ENCODE measurements around the gene PIP4K2A. TPM values are rescaled to one million over a fixed set of nuclear protein-coding genes. Genes with fewer than 3 reads are reported as not detected.

Gene PIP4K2A
- total RNA-seq, 4 donors from 2014 or later = 3.1 to 19.1 (median 7.6) TPM

DNA sequence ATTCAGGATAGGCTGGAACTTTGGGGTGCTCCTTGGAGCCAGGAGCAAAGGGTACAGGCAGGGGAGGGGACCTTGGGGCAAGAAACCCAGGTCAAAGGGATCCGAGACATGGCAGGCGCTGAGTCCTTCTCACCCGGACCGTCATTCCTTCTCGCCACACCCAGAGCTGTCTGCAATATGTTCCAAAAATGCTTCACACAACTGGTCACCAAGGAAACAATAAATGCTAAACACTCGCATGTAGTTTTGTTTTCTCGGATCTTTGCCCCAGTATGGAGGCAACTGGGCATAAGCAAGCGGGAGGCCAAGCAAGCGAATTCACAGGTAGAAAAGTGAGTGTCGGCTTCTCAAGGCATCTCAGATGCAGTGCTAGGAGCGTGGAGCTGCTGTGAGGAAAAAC, 80.8 kb downstream of the PIP4K2A start:
- DNase-seq = no peak
- intact Hi-C loops (cut with DNase I) = no loop called here
- Histone ChIP-seq H3K36me3 (no peaks in the 10 kb centered on the region), H3K4me1 (peaks cover 0 to 53% (median 8%) of the 10 kb centered on the region in 3 donors), H3K27me3 (no peaks in the 10 kb centered on the region), H3K27ac (peak overlapping the region in 2 of 4 donors; percentile 40 to 60), H3K9me3 (no peaks in the 10 kb centered on the region), H3K4me3 (no peak overlapping the region)
- 67 to 71% methylated on average over 7 to 10 of the region's 11 CpGs for WGBS, 2 donors
- TF ChIP-seq, protein P1, sequence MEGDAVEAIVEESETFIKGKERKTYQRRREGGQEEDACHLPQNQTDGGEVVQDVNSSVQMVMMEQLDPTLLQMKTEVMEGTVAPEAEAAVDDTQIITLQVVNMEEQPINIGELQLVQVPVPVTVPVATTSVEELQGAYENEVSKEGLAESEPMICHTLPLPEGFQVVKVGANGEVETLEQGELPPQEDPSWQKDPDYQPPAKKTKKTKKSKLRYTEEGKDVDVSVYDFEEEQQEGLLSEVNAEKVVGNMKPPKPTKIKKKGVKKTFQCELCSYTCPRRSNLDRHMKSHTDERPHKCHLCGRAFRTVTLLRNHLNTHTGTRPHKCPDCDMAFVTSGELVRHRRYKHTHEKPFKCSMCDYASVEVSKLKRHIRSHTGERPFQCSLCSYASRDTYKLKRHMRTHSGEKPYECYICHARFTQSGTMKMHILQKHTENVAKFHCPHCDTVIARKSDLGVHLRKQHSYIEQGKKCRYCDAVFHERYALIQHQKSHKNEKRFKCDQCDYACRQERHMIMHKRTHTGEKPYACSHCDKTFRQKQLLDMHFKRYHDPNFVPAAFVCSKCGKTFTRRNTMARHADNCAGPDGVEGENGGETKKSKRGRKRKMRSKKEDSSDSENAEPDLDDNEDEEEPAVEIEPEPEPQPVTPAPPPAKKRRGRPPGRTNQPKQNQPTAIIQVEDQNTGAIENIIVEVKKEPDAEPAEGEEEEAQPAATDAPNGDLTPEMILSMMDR (IDR thresholded peaks at IDR 0.05) = no peak
- no peak for TF ChIP-seq POLR2A (IDR thresholded peaks at IDR 0.05)

- 51 to 55% methylated on average over 4 of the region's 4 CpGs for WGBS, 2 donors
- peaks cover 0 to 53% (median 8%) of the 10 kb centered on the region in 3 donors for H3K4me1 ChIP-seq
Measured at GRCh38 chr10:22633106-22633505, 81.3 kb downstream of the PIP4K2A start.

DNA sequence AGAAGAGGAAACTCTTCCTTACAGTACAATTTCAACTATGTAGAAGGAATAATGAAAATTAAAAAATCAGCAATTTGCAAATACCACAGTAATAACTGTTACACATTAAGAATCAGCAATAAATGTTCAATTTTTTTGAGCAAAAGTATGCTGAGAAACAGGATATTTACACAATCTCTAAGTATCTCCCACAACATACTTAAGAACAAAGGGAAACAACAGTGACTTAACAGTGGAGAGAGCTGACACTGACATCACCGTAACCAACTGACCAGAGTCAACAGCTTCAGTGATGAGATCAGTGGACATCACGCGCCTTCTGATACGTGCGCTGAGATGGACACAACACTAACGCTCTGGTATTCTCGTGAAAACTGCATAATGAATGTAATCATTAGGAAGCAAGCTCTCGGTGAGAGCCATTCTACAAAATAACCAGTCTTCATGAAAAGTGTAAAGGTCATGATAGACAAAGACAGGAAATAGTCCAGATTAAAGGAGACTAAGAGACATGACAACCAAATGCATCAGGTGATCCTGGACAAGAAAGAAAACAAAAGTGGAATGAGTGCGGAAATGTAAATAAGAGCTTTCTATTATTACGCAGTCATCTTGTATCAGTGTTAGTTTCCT, 82.6 kb downstream of the PIP4K2A start:
- 68 to 85% methylated on average over 10 of the region's 10 CpGs for WGBS, 2 donors
- no peak for DNase-seq

More at GRCh38 chr10:22633106-22633505, 81.3 kb downstream of the PIP4K2A start:
- TF ChIP-seq POLR2A (IDR thresholded peaks at IDR 0.05) = no peak
- TF ChIP-seq, protein P1 (IDR thresholded peaks at IDR 0.05) = no peak
- Histone ChIP-seq H3K27ac (peak overlapping the region in 3 of 4 donors; percentile 12 to 60 (median 40)), H3K4me3 (no peak overlapping the region), H3K36me3 (no peaks in the 10 kb centered on the region), H3K27me3 (no peaks in the 10 kb centered on the region), H3K9me3 (no peaks in the 10 kb centered on the region)
- DNase-seq = no peak
- intact Hi-C loops (cut with DNase I) = no loop called here

GRCh38 chr10:22631185-22631584, 83.2 kb downstream of the PIP4K2A start:
- H3K36me3 ChIP-seq = no peaks in the 10 kb centered on the region
- H3K4me1 ChIP-seq = peaks cover 0 to 62% (median 13%) of the 10 kb centered on the region in 3 donors
- no peak for TF ChIP-seq POLR2A (IDR thresholded peaks at IDR 0.05)
- TF ChIP-seq, protein P1 (IDR thresholded peaks at IDR 0.05) = no peak
- H3K9me3 ChIP-seq = no peaks in the 10 kb centered on the region
- H3K27ac ChIP-seq = peak overlapping the region; percentile 9 to 67 (median 53)
- intact Hi-C loops (cut with DNase I) = no loop called here
- no peak overlapping the region for H3K4me3 ChIP-seq
- H3K27me3 ChIP-seq = no peaks in the 10 kb centered on the region
- no peak for DNase-seq
- 62 to 74% methylated on average over 3 of the region's 3 CpGs for WGBS, 2 donors

More for the DNA sequence above, 82.6 kb downstream of the PIP4K2A start:
- Histone ChIP-seq H3K36me3 (no peaks in the 10 kb centered on the region), H3K27me3 (no peaks in the 10 kb centered on the region), H3K9me3 (no peaks in the 10 kb centered on the region), H3K27ac (peak overlapping the region in 3 of 4 donors; percentile 44 to 67 (median 62)), H3K4me1 (peaks cover 0 to 56% (median 12%) of the 10 kb centered on the region in 3 donors), H3K4me3 (no peak overlapping the region)
- no peak for TF ChIP-seq POLR2A (IDR thresholded peaks at IDR 0.05)
- TF ChIP-seq, protein P1 (IDR thresholded peaks at IDR 0.05) = no peak
- intact Hi-C loops (cut with DNase I) = no loop called here
